ENCODE data around the gene ITGB8.

Gene ITGB8

DNA sequence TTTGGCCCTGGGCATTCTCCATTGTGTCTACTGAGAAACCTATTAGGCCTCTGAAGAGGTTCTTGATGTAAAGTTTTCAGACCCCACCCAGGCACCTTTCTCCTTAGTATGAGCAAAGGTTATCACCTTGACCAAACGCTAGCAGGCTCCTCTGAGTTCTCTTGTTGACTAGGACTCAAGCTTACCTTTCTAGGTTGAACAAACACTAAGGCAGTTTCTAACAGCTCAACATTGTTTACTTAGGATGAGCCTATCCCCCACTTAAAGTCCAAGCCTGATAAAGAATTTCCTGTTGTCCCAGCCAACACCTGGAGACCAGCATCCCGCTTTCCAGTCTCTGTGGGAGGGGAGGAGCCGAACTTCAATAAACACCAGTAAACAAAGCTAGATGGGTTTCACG lies 26.3 kb upstream of the ITGB8 start:
- Histone ChIP-seq H3K27me3 (ENCODE audit: insufficient read depth, low read length, poor library complexity) (no peaks in the 10 kb centered on the region), H3K9ac (ENCODE audit: low read depth, low read length) (no peak overlapping the region), H3K27ac (ENCODE audit: low read length) (no peak overlapping the region), H3K4me1 (ENCODE audit: insufficient read depth, low read length) (no peaks in the 10 kb centered on the region), H3K4me3 (ENCODE audit: low read depth in 1 of 2, low read length in 2 of 2) (no peak overlapping the region), H3K36me3 (ENCODE audit: insufficient read depth, low read length) (no peaks in the 10 kb centered on the region), H3K9me3 (ENCODE audit: insufficient read depth, low read length, severe bottlenecking) (no peaks in the 10 kb centered on the region), H2AFZ (ENCODE audit: low read depth, low read length) (no peak overlapping the region), H3K4me2 (ENCODE audit: insufficient read depth, low read length) (no peak overlapping the region), H3K79me2 (ENCODE audit: insufficient read depth, low read length) (no peaks in the 10 kb centered on the region), H4K20me1 (ENCODE audit: insufficient read depth, low read length) (no peaks in the 10 kb centered on the region)
- no peak for DNase-seq
- no peak for ATAC-seq (ENCODE audit: insufficient read depth, low read depth)
- TF ChIP-seq EZH2 (IDR thresholded peaks at IDR 0.05; ENCODE audit: borderline replicate concordance, low read depth, low read length, severe bottlenecking) = no peak
- TF ChIP-seq, protein P1, sequence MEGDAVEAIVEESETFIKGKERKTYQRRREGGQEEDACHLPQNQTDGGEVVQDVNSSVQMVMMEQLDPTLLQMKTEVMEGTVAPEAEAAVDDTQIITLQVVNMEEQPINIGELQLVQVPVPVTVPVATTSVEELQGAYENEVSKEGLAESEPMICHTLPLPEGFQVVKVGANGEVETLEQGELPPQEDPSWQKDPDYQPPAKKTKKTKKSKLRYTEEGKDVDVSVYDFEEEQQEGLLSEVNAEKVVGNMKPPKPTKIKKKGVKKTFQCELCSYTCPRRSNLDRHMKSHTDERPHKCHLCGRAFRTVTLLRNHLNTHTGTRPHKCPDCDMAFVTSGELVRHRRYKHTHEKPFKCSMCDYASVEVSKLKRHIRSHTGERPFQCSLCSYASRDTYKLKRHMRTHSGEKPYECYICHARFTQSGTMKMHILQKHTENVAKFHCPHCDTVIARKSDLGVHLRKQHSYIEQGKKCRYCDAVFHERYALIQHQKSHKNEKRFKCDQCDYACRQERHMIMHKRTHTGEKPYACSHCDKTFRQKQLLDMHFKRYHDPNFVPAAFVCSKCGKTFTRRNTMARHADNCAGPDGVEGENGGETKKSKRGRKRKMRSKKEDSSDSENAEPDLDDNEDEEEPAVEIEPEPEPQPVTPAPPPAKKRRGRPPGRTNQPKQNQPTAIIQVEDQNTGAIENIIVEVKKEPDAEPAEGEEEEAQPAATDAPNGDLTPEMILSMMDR (IDR thresholded peaks at IDR 0.05; ENCODE audit: borderline replicate concordance, extremely low read depth, low read length, poor library complexity, severe bottlenecking) = no peak

DNA sequence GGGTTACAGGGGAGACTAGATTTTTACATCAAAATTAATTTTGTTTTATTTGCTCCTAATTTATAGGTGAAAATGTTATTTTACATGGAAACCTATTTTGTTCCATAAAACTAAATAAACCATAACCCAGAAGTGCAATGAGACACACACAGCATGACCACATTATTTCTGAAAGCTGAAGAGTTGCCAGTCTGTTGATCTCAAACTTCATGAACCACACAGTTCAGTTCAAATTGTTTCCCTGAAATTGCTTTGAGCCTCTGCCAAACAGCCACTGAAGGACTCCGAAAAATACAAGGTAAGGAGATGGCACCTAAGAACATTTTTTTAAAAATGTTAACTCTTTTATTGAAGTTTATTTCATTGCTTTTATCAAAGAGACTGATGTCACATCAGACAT lies 25.0 kb upstream of the ITGB8 start:
- no peaks in the 10 kb centered on the region for H3K27me3 ChIP-seq (ENCODE audit: insufficient read depth, low read length, poor library complexity)
- H4K20me1 ChIP-seq (ENCODE audit: insufficient read depth, low read length) = no peaks in the 10 kb centered on the region
- H3K4me2 ChIP-seq (ENCODE audit: insufficient read depth, low read length) = no peak overlapping the region
- H3K9ac ChIP-seq (ENCODE audit: low read depth, low read length) = no peak overlapping the region
- TF ChIP-seq, protein P1 (IDR thresholded peaks at IDR 0.05; ENCODE audit: borderline replicate concordance, extremely low read depth, low read length, poor library complexity, severe bottlenecking) = no peak
- no peak for TF ChIP-seq EZH2 (IDR thresholded peaks at IDR 0.05; ENCODE audit: borderline replicate concordance, low read depth, low read length, severe bottlenecking)
- H3K4me3 ChIP-seq (ENCODE audit: low read depth in 1 of 2, low read length in 2 of 2) = no peak overlapping the region
- H3K36me3 ChIP-seq (ENCODE audit: insufficient read depth, low read length) = no peaks in the 10 kb centered on the region
- DNase-seq (no peak), ATAC-seq (ENCODE audit: insufficient read depth, low read depth) (no peak)
- no peaks in the 10 kb centered on the region for H3K4me1 ChIP-seq (ENCODE audit: insufficient read depth, low read length)
- H3K27ac ChIP-seq (ENCODE audit: low read length) = no peak overlapping the region
- H3K79me2 ChIP-seq (ENCODE audit: insufficient read depth, low read length) = no peaks in the 10 kb centered on the region
- H2AFZ ChIP-seq (ENCODE audit: low read depth, low read length) = no peak overlapping the region
- no peaks in the 10 kb centered on the region for H3K9me3 ChIP-seq (ENCODE audit: insufficient read depth, low read length, severe bottlenecking)

DNA sequence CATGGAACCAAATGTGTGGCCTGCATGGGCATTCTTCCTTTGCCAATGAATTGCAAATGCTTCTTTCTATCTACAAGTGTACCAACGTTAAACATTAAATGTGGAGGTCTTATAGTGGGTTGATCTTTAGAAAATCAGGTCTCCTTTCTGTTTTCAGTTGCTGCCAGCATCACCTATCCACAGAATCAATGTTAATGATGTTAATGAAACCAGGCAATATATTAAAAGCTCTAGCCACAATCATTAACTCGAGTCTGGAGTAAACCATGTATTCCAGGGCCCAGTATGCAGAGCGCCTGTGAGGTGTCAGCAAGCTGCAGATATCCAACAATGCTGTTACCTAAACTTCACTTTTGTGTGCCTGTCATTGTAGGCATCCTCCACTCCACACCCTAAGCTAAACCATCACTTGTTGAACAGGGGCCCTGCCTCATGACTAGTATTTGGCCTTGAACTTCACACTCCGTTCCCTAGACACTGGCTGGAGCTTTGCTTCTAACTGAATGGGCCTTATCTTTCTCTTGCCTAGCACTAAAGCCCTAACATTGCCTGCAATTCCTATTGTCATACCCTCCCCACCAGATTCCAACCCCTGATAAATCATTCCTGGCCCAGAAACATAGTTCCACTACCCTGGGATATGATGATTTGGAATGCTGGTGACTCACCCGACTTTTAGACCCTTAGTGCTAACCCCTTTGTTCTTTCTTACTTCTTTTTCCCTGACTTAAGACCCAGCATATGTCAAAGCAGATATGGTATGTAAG lies 24.3 kb upstream of the ITGB8 start:
- Histone ChIP-seq H2AFZ (ENCODE audit: low read depth, low read length) (no peak overlapping the region), H3K4me1 (ENCODE audit: insufficient read depth, low read length) (no peaks in the 10 kb centered on the region), H3K27me3 (ENCODE audit: insufficient read depth, low read length, poor library complexity) (no peaks in the 10 kb centered on the region), H3K27ac (ENCODE audit: low read length) (no peak overlapping the region), H3K4me3 (ENCODE audit: low read depth in 1 of 2, low read length in 2 of 2) (no peak overlapping the region), H3K79me2 (ENCODE audit: insufficient read depth, low read length) (no peaks in the 10 kb centered on the region), H3K36me3 (ENCODE audit: insufficient read depth, low read length) (no peaks in the 10 kb centered on the region), H3K9me3 (ENCODE audit: insufficient read depth, low read length, severe bottlenecking) (no peaks in the 10 kb centered on the region), H3K9ac (ENCODE audit: low read depth, low read length) (no peak overlapping the region), H4K20me1 (ENCODE audit: insufficient read depth, low read length) (no peaks in the 10 kb centered on the region), H3K4me2 (ENCODE audit: insufficient read depth, low read length) (no peak overlapping the region)
- DNase-seq (no peak), ATAC-seq (ENCODE audit: insufficient read depth, low read depth) (no peak)
- no peak for TF ChIP-seq EZH2 (IDR thresholded peaks at IDR 0.05; ENCODE audit: borderline replicate concordance, low read depth, low read length, severe bottlenecking)
- TF ChIP-seq, protein P1 (IDR thresholded peaks at IDR 0.05; ENCODE audit: borderline replicate concordance, extremely low read depth, low read length, poor library complexity, severe bottlenecking) = no peak

Measured in DND-41 (cell line).